ENCODE results near the gene POC1A.

- no peak for TF ChIP-seq CTCF (IDR thresholded peaks at IDR 0.05)
- TF ChIP-seq POLR2A (IDR thresholded peaks at IDR 0.05), result no peak
- no peak for TF ChIP-seq POLR2AphosphoS5 (IDR thresholded peaks at IDR 0.05)
- TF ChIP-seq EP300 (IDR thresholded peaks at IDR 0.05), result no peak
Measured at GRCh38 chr3:52119099-52119498, 35.1 kb downstream of the POC1A start.

Measured in upper lobe of left lung (tissue), 4 donors.